Measurements from ENCODE around the gene BLOC1S3.
"Not testable (repeated sequence)": the region's sequence is repeated elsewhere in the genome, so short reads cannot be mapped to it uniquely, and the experiment has no call there.

The BLOC1S3 gene

GRCh38 chr19:45186509-45187334, 8.1 kb downstream of the BLOC1S3 start:
- DNase-seq, result no peak

- DNase-seq, result peak; percentile 18
Measured at GRCh38 chr19:45187421-45188100, 9.0 kb downstream of the BLOC1S3 start.

- DNase-seq, result no peak
Measured at GRCh38 chr19:45189971-45190370, 11.4 kb downstream of the BLOC1S3 start.

GRCh38 chr19:45191375-45191774, 12.8 kb downstream of the BLOC1S3 start:
- DNase-seq, result no peak

- no peak for DNase-seq
Measured at GRCh38 chr19:45195764-45196163, 17.2 kb downstream of the BLOC1S3 start.

- DNase-seq, result peak; percentile 64
Measured at GRCh38 chr19:45200568-45200967, 22.0 kb downstream of the BLOC1S3 start.

DNA sequence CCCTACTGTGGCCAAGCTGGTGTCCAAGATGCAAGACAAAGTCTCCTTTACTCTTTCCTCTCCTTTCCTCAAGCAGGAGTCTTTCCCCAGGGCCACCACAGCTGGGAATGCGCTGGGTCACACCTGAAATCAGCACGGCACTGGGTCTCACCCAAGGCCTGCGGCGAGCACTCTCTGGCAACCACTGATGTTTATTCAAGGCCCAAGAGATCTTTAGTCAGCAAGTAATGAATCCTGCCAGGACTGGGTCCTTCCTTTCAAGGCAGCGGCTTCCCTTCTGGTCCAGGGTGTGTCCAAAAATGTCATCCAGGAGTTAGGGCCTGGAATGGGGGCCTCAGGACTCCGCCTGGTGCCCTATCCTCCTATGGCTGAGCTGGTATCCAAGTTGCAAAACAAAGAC, 24.1 kb downstream of the BLOC1S3 start:
- no peak for DNase-seq

- no peak for DNase-seq
Measured at GRCh38 chr19:45205810-45206209, 27.2 kb downstream of the BLOC1S3 start.

GRCh38 chr19:45206328-45206727, 27.7 kb downstream of the BLOC1S3 start:
- DNase-seq, result no peak

DNA sequence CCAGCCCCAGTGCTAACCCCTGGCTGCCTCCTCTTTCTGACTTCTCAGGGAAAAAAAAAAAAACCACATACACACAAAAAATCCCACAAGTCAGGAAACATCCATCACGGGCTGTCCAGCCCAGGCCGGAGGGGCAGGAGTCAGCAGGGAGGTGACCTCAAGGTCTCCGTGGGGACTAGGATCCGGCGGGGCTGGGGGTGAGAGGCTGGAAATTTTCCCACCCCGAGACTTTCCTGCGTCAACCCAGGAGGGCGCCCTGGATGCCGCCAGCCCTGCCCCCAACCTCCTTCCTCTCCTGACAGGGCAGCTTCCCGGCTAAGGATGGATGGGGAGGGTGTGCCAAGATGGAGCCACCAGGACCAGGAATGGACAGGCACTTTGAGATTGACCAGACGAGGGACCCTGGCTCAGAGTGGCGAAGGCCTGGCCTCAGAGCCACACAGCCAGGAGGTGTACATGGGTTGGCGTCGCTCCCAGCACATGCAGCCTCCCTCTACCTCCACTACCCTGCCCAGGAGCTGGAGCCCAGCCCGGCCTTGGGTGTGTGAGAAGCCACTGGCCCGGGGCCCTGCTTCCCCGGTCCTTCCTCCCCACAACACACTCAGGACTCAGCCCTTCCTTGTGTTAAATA, 33.3 kb downstream of the BLOC1S3 start:
- DNase-seq, result peak; percentile 67

- DNase-seq, result no peak
Measured at GRCh38 chr19:45213031-45213430, 34.4 kb downstream of the BLOC1S3 start.

GRCh38 chr19:45215391-45216191, 37.0 kb downstream of the BLOC1S3 start:
- DNase-seq, result no peak

DNA sequence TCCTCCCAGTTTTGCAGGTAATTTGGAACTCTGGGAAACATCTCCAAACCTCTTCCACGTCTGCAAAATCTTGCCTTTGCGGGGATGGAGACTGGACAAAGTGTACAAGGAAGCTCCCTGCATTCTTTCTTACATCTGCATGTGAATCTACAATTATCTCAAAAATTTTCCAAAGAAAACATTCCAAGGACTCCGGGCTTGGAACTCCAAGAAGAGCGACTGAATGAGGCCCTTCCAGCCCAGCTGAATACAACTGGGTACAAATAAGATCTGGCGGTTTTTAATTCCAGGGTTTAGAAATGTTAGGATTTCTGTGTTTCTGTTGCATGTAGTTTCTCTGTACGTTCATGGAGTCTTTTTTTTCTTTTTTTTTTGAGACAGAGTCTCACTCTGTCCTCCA, 38.1 kb downstream of the BLOC1S3 start:
- no peak for DNase-seq

GRCh38 chr19:45217193-45217956, 38.8 kb downstream of the BLOC1S3 start:
- DNase-seq, result no peak

GRCh38 chr19:45217957-45218334, 39.4 kb downstream of the BLOC1S3 start:
- DNase-seq, result no peak

GRCh38 chr19:45218426-45218825, 39.8 kb downstream of the BLOC1S3 start:
- no peak for DNase-seq

DNA sequence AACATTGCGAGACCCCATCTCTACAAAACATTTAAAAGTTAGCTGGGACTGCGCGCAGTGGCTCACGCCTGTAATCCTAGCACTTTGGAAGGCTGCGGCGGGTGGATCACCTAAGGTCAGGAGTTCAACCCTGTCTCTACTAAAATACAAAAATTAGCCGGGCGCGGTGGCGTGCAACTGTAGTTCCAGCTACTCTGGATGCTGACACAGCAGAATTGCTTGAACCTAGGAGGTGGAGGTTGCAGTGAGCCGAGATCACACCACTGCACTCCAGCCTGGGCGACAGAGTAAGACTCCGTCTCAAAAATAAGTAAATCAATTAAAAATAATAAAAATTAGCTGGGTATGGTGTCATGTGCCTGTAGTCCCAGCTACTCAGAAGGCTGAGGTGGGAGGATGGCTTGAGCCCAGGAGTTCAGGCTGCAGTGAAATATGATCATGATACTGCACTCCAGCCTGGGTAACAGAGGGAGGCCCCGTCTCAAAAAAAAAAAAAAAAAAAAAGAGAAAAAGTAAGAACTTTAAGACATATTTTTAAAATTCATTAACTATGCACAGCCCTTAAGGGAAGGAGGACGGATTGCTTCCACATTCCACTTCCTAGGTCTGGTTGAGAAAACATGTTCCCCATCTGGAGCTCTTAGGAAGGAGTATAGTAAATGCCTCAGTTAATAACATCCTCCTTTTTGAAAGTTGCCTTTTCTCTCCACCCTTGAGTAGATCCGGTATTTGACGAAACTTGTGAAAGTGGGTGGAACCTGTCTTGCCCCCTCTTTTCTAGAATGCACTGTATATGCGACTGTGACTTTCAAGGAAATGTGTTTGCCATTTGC, 40.5 kb downstream of the BLOC1S3 start:
- no peak for DNase-seq

DNA sequence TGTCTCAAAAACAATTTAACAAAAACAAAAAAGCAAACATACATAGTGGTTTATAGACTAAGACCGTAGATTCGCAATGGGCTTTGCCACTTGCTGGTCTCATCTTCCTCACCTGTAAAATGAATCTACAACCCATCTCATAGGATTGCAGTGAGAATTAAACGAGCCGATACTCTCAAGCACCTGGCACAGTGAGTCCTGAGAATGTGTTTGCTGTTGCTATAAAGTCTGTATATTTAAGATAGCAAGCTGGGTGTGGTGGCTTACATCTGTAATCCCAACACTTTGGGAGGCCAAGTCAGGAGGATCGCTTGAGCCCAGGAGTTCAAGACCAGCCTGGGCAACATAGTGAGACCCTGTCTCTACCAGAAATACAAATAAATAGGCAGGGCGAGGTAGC, 44.1 kb downstream of the BLOC1S3 start:
- DNase-seq, result no peak

DNA sequence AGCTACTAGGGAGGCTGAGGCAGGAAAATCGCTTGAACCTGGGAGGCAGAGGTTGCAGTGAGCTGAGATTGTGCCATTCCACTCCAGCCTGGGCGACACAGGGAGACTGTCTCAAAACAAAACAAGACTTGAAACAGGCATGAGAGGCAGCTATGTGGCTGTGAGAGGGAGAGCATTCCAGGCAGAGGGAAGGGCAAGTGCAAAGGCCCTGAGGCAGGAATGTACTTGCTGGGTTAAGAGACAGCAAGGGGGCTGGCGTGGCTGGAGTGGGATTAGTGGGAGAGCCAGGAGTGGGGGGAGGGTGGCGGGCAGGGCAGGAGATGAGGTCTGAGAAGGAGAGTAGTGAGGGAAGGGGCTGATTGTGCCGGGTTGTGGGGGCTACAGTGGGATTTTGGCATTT, 45.3 kb downstream of the BLOC1S3 start:
- DNase-seq, result no peak

- DNase-seq, result no peak
Measured at GRCh38 chr19:45224645-45225044, 46.1 kb downstream of the BLOC1S3 start.

DNA sequence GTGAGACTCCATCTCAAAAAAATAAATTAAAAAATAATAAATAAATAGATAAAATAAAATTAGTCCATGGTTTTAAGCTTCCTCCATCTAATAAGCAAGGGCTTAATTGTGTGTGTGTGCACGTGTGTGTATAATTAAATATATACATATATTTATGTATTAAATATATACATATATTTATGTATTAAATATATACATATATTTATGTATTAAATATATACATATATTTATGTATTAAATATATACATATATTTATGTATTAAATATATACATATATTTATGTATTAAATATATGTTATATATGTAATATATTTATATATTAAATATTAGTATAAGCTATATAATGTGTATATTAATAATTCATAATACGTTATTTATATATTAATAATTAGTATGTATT, 50.5 kb downstream of the BLOC1S3 start:
- DNase-seq, result not testable (repeated sequence)
